GM15510 (cell line): Measurements from ENCODE around the gene PNN.

Source experiments
- POLR2A ChIP-seq: IDR thresholded peaks from 3 replicates; pipeline ENCODE4 v1.6.1; 2011; ENCODE audit warnings: borderline replicate concordance; ENCODE audit not compliant: insufficient read length; ENCODE audit errors: extremely low read depth

PNN gene

GRCh38 chr14:39177168-39177545 is 2.1 kb downstream of the PNN start:
- TF ChIP-seq POLR2A: no peak

GRCh38 chr14:39179042-39179441 is 4.0 kb downstream of the PNN start:
- TF ChIP-seq POLR2A: no peak

- no peak for TF ChIP-seq POLR2A
These were observed 5.5 kb downstream of the PNN start for GRCh38 chr14:39180553-39180952.

- no peak for TF ChIP-seq POLR2A
These were observed 6.1 kb downstream of the PNN start for GRCh38 chr14:39181026-39181692.

- TF ChIP-seq POLR2A: no peak
These were observed 6.6 kb downstream of the PNN start for GRCh38 chr14:39181693-39182047.

GRCh38 chr14:39182770-39183684 is 8.0 kb downstream of the PNN start:
- TF ChIP-seq POLR2A: no peak

GRCh38 chr14:39184628-39185255 is 9.7 kb downstream of the PNN start:
- TF ChIP-seq POLR2A: no peak

GRCh38 chr14:39185256-39186049 is 10.4 kb downstream of the PNN start:
- no peak for TF ChIP-seq POLR2A

GRCh38 chr14:39186941-39187525 is 12.0 kb downstream of the PNN start:
- no peak for TF ChIP-seq POLR2A

- TF ChIP-seq POLR2A: no peak
These were observed 28.9 kb downstream of the PNN start for GRCh38 chr14:39203659-39204606.

GRCh38 chr14:39211109-39211741 is 36.2 kb downstream of the PNN start:
- no peak for TF ChIP-seq POLR2A

- TF ChIP-seq POLR2A: no peak
These were observed 37.0 kb downstream of the PNN start for GRCh38 chr14:39212034-39212433.

- TF ChIP-seq POLR2A: no peak
These were observed 37.6 kb downstream of the PNN start for GRCh38 chr14:39212693-39213092.
